Smooth muscle cell (in vitro differentiated cells): ENCODE data around the gene BPTF. TPM values are rescaled to one million over a fixed set of nuclear protein-coding genes. Genes with fewer than 3 reads are reported as not detected.

Experiments
- DNase-seq: peaks from one replicate; lab custom pipeline; 2025; ENCODE audit not compliant: unreplicated experiment; lab: John Stamatoyannopoulos, UW
- H2AFZ ChIP-seq: fragments of 200-600 bp; sonication (generic); 2 replicates; pipeline ENCODE4 v1.6.0; 2016; ENCODE audit warnings: antibody characterized with exemption, low read depth, mild to moderate bottlenecking
- H3F3A ChIP-seq: fragments of 200-600 bp; sonication (generic); 2 replicates; pipeline ENCODE4 v1.6.0; 2017; ENCODE audit warnings: antibody characterized with exemption, low read depth
- H3K27ac ChIP-seq: fragments of 200-600 bp; sonication (generic); 2 replicates; pipeline ENCODE4 v1.5.1; 2016; ENCODE audit warnings: low read depth, mild to moderate bottlenecking
- H3K27me3 ChIP-seq: fragments of 200-600 bp; sonication (generic); 2 replicates; pipeline ENCODE4 v1.6.1; 2016; ENCODE audit warnings: low read depth, mild to moderate bottlenecking
- H3K36me3 ChIP-seq: fragments of 200-600 bp; sonication (generic); 2 replicates; pipeline ENCODE4 v1.5.1; 2016; ENCODE audit warnings: low read depth
- H3K4me1 ChIP-seq: fragments of 200-600 bp; sonication (generic); 2 replicates; pipeline ENCODE4 v1.5.1; 2016; ENCODE audit warnings: low read depth
- H3K4me2 ChIP-seq: fragments of 200-600 bp; sonication (generic); 2 replicates; pipeline ENCODE4 v1.6.0; 2016; ENCODE audit warnings: mild to moderate bottlenecking
- H3K4me3 ChIP-seq: fragments of 200-600 bp; sonication (generic); 2 replicates; pipeline ENCODE4 v1.5.1; 2016; ENCODE audit warnings: mild to moderate bottlenecking
- H3K79me2 ChIP-seq: fragments of 200-600 bp; sonication (generic); 2 replicates; pipeline ENCODE4 v1.6.0; 2016; ENCODE audit warnings: low read depth, mild to moderate bottlenecking
- H3K9ac ChIP-seq: fragments of 200-600 bp; sonication (generic); 2 replicates; pipeline ENCODE4 v1.6.0; 2016; ENCODE audit warnings: low read depth
- H3K9me3 ChIP-seq: fragments of 200-600 bp; sonication (generic); replicated peaks from 2 replicates; pipeline ENCODE4 v1.5.1; 2016; ENCODE audit warnings: low read depth
- H4K20me1 ChIP-seq: fragments of 200-600 bp; sonication (generic); 2 replicates; pipeline ENCODE4 v1.6.0; 2016; ENCODE audit warnings: low read depth
- WGBS: methylation state at CpG from one replicate; pipeline ENCODE4 v1.1.7; 2016; ENCODE audit warnings: low lambda C conversion rate; 5-methylcytosine and 5-hydroxymethylcytosine counted together
- polyA plus RNA-seq: library from polyadenylated mRNA; unstranded; fragments of >200 nt; fragmentation: Nextera tagmentation; extraction: Ambion mirVana; gene quantifications from 2 replicates; pipeline ENCODE4 v1.2.1, GENCODE V29; 2016
- total RNA-seq: library from RNA; depleted of rRNA; stranded (reverse); fragments of >200 nt; gene quantifications from 2 replicates; pipeline ENCODE4 v1.2.3, GENCODE V29; 2014
- TF ChIP-seq, protein P1 (sequence below): fragments of 200-600 bp; sonication (generic); IDR thresholded peaks from 2 replicates; pipeline ENCODE4 v1.5.1; 2017; ENCODE audit warnings: borderline replicate concordance, mild to moderate bottlenecking, antibody characterized with exemption; ENCODE audit not compliant: insufficient read depth, poor library complexity, severe bottlenecking

The BPTF gene
- total and polyA plus RNA-seq, 2 experiments from 2014 or later = 26.8 to 51.2 TPM

DNA sequence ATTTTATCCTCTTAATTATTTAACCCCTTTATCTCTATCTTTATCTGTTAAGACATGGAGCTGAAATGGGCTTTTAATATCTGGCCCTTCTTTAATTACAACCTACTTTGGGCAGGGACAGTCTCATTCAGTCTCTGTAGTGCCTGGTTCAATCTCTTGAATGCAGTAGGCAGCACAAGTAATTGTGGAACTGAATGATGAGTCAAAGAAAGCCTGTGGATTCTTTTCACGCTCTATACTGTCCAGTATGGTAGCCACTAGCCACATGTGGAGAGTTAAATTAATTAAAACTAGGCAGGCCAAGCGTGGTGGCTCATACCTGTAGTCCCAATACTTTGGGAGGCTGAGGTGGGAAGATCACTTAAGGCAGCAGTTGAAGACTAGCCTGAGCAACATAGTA, 9.3 kb downstream of the BPTF start:
- no peak overlapping the region for H2AFZ ChIP-seq
- H3K9ac ChIP-seq = no peak overlapping the region
- no peak overlapping the region for H3K27ac ChIP-seq
- H3K4me1 ChIP-seq = peaks cover 18% of the 10 kb centered on the region
- no peaks in the 10 kb centered on the region for H3K36me3 ChIP-seq
- H3F3A ChIP-seq = no peaks in the 10 kb centered on the region
- H3K79me2 ChIP-seq = peaks cover 99% of the 10 kb centered on the region
- no peak overlapping the region for H3K4me3 ChIP-seq
- H3K9me3 ChIP-seq = no peaks in the 10 kb centered on the region
- no peak overlapping the region for H3K4me2 ChIP-seq
- peaks cover 100% of the 10 kb centered on the region for H4K20me1 ChIP-seq
- H3K27me3 ChIP-seq = no peaks in the 10 kb centered on the region
- no peak for DNase-seq
- TF ChIP-seq, protein P1, sequence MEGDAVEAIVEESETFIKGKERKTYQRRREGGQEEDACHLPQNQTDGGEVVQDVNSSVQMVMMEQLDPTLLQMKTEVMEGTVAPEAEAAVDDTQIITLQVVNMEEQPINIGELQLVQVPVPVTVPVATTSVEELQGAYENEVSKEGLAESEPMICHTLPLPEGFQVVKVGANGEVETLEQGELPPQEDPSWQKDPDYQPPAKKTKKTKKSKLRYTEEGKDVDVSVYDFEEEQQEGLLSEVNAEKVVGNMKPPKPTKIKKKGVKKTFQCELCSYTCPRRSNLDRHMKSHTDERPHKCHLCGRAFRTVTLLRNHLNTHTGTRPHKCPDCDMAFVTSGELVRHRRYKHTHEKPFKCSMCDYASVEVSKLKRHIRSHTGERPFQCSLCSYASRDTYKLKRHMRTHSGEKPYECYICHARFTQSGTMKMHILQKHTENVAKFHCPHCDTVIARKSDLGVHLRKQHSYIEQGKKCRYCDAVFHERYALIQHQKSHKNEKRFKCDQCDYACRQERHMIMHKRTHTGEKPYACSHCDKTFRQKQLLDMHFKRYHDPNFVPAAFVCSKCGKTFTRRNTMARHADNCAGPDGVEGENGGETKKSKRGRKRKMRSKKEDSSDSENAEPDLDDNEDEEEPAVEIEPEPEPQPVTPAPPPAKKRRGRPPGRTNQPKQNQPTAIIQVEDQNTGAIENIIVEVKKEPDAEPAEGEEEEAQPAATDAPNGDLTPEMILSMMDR = no peak
- 91% methylated on average over 2 of the region's 2 CpGs for WGBS

DNA sequence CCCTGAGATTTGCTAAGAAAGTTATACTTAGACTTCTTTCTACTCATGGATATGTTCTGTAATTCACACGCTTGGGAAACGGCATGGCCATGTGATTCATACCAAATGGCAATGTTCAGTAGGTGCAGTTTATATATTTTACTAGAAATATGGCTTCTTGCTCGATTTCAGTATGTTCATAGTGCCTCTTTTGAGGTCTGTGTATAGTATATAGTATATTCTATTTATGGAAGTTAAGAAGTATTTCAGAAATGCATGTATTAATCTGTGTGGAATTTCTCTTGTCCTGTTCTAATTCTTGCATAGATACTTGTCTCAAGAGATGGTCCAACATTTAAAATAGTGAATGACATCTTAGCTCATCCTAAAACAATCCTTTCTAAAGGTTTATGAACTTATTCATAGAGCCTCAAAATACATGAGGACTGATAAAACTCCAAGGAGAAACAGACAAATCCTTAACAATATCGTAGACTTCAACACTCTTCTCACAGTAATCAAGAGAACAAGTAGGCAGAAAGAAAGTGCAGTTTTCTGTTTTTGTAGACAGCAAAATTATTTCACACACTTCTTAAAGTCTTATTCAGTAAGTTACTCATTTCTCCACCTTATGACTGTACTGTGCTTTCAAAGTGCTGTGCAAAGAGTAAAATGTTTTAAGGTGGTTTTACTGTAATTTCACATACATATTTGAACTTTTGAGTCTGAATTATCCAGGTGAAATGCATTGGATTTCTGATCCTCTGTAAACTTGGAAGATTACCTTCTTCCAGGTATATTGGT, 11.1 kb downstream of the BPTF start:
- DNase-seq = no peak
- Histone ChIP-seq H2AFZ (no peak overlapping the region), H3K79me2 (peaks cover 99% of the 10 kb centered on the region), H3K4me1 (peaks cover 10% of the 10 kb centered on the region), H3F3A (no peaks in the 10 kb centered on the region), H4K20me1 (peaks cover 100% of the 10 kb centered on the region), H3K9ac (peak overlapping the region; percentile 16), H3K9me3 (no peaks in the 10 kb centered on the region), H3K4me3 (no peak overlapping the region), H3K27ac (peak overlapping the region; percentile 63), H3K36me3 (no peaks in the 10 kb centered on the region), H3K4me2 (peak overlapping the region; percentile 47), H3K27me3 (no peaks in the 10 kb centered on the region)
- TF ChIP-seq, protein P1 = no peak
- WGBS = 54% methylated on average over 4 of the region's 4 CpGs

DNA sequence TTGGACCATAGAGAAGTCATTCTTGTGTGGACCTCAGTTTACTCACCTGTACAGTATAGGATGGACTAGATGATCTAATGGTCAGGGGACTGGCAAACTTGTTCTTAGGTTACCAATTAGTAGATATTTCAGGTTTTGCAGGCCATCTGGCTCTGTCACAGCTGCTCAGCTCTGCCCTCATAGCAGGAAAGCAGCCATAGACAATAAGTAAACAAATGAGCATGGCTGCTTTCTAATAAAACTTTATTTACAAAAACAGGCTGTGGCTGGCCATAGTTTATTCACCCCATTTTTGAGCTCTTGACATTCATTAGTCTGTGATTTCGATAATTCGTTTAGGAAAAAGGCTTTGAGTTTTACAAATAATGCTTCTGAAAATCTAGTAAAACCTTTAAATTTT, 12.7 kb downstream of the BPTF start:
- Histone ChIP-seq H3K27ac (no peak overlapping the region), H2AFZ (no peak overlapping the region), H3F3A (no peaks in the 10 kb centered on the region), H3K9me3 (no peaks in the 10 kb centered on the region), H4K20me1 (peaks cover 100% of the 10 kb centered on the region), H3K4me2 (no peak overlapping the region), H3K4me1 (peaks cover 10% of the 10 kb centered on the region), H3K79me2 (peaks cover 99% of the 10 kb centered on the region), H3K36me3 (no peaks in the 10 kb centered on the region), H3K9ac (no peak overlapping the region), H3K27me3 (no peaks in the 10 kb centered on the region), H3K4me3 (no peak overlapping the region)
- DNase-seq = no peak
- TF ChIP-seq, protein P1 = no peak
- WGBS = 94% methylated on average over 2 of the region's 2 CpGs

DNA sequence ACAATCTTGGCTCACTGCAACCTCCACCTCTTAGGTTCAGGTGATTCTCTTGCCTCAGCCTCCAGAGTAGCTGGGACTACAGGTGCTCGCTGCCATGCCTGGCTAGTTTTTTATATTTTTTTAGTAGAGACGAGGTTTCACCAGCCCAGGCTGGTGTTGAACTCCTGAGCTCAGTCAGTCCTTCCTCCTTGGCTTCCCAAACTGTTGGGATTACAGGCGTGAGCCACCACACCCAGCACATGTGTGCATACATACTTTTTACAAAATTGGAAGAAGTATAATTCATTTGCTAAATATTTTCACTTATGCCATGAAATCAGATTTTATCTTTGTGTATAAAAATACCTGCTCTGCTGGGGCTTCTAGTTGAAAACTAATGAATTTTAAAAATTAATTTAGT, 13.2 kb downstream of the BPTF start:
- 90% methylated on average over 3 of the region's 3 CpGs for WGBS
- Histone ChIP-seq H2AFZ (no peak overlapping the region), H3K4me3 (no peak overlapping the region), H3K9me3 (no peaks in the 10 kb centered on the region), H4K20me1 (peaks cover 98% of the 10 kb centered on the region), H3K4me1 (peaks cover 10% of the 10 kb centered on the region), H3F3A (no peaks in the 10 kb centered on the region), H3K4me2 (no peak overlapping the region), H3K36me3 (no peaks in the 10 kb centered on the region), H3K9ac (no peak overlapping the region), H3K79me2 (peaks cover 99% of the 10 kb centered on the region), H3K27me3 (no peaks in the 10 kb centered on the region), H3K27ac (no peak overlapping the region)
- TF ChIP-seq, protein P1 = no peak
- DNase-seq = no peak
